Measurements from ENCODE around the gene REX1BD. TPM values are rescaled to one million over a fixed set of nuclear protein-coding genes. Genes with fewer than 3 reads are reported as not detected.

Gene REX1BD
- total and polyA plus RNA-seq, 10 of the 15 experiments (the other 5 are each of a cell fraction or from before 2014, with no cell fraction given): 1.1 to 101 (median 35.0) TPM

DNA sequence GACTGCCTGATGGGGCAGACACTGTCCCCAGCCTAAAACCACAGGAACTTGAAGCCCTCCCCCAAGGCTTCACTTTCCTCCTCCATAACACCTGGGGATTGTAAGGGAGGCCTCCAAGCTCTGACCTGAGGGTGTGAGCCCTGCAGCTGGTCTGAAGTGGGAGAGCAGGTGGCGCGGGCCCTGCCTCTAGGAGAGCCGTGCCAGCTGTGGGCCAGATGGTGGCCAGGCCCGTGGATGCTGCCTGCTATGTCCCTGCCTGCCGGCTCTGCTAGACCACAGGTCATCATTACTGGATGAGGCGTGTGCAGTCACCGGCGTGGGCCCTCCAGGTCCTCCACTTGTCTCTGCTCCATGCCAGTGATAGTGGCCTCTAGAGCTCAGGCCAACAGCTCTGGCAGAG, 44.7 kb downstream of the REX1BD start:
- H3K9me3 ChIP-seq (replicated peaks; ENCODE audit: control insufficient read depth, insufficient read depth, low read length): no peaks in the 10 kb centered on the region
- intact Hi-C loops (cut with micrococcal nuclease; ENCODE audit: unreplicated experiment): no loop called here
- FAIRE-seq (no peak), DNase-seq (ENCODE audit: low read depth, low spot score) (no peak), ATAC-seq (no peak)
- H3K9ac ChIP-seq (ENCODE audit: control insufficient read depth, insufficient read depth, low read length): no peak overlapping the region
- H4K20me1 ChIP-seq (ENCODE audit: control insufficient read depth, insufficient read depth): no peaks in the 10 kb centered on the region
- no TSS peak for BruUV-seq (replicated peaks)
- no peak overlapping the region for H3K4me3 ChIP-seq
- 78% methylated on average over 6 of the region's 8 CpGs for WGBS (ENCODE audit: insufficient coverage, insufficient replicate concordance, low lambda C conversion rate, missing lambda C conversion rate)
- ChIA-PET CTCF (no interaction called here), RAD21 (ENCODE audit: unreplicated experiment) (no interaction called here), SMC1A (ENCODE audit: uncharacterized antibody, unreplicated experiment) (no interaction called here), POLR2A (no interaction called here)
- in situ Hi-C loops (cut with MboI): no loop called here
- H3K27ac ChIP-seq (ENCODE audit: control insufficient read depth, insufficient read depth): no peak overlapping the region
- no peaks in the 10 kb centered on the region; a peak in 1 of 4 replicates for H3K27me3 ChIP-seq (replicated peaks in 1 of 2; ENCODE audit: control insufficient read depth in 2 of 2, insufficient read depth in 2 of 2, low read length in 1 of 2)
- H3K4me2 ChIP-seq (ENCODE audit: control insufficient read depth, insufficient read depth): no peak overlapping the region
- TF ChIP-seq ZNF592 (IDR thresholded peaks at IDR 0.05) (no peak), YBX1 (IDR thresholded peaks at IDR 0.05) (no peak), ASH2L (IDR thresholded peaks at IDR 0.05; ENCODE audit: borderline replicate concordance, low read depth) (no peak), ZBTB33 (IDR thresholded peaks at IDR 0.05) (no peak), CBX3 (IDR thresholded peaks at IDR 0.05; ENCODE audit: borderline replicate concordance, low read depth) (no peak), HDAC6 (IDR thresholded peaks at IDR 0.05; ENCODE audit: unreplicated experiment) (no peak)
- TF ChIP-seq, protein P1, sequence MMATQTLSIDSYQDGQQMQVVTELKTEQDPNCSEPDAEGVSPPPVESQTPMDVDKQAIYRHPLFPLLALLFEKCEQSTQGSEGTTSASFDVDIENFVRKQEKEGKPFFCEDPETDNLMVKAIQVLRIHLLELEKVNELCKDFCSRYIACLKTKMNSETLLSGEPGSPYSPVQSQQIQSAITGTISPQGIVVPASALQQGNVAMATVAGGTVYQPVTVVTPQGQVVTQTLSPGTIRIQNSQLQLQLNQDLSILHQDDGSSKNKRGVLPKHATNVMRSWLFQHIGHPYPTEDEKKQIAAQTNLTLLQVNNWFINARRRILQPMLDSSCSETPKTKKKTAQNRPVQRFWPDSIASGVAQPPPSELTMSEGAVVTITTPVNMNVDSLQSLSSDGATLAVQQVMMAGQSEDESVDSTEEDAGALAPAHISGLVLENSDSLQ (IDR thresholded peaks at IDR 0.05): no peak
- no peak overlapping the region for H2AFZ ChIP-seq (ENCODE audit: control insufficient read depth, low read depth, low read length)
- H3K79me2 ChIP-seq (ENCODE audit: control insufficient read depth, insufficient read depth, low read length): peaks cover 14% of the 10 kb centered on the region
- H3K4me1 ChIP-seq (ENCODE audit: control insufficient read depth, insufficient read depth, low read length): peaks cover 7% of the 10 kb centered on the region
- H3K36me3 ChIP-seq (ENCODE audit: control insufficient read depth in 2 of 2, insufficient read depth in 2 of 2, low read length in 1 of 2): no peaks in the 10 kb centered on the region

All from GM12878 (cell line).